OCI-M2 (cell line): ENCODE data around the gene HOXB3.

Experiments
- DNase-seq: peaks from one replicate; lab custom pipeline; 2025; ENCODE audit not compliant: unreplicated experiment; lab: John Stamatoyannopoulos, UW

HOXB3 gene

GRCh38 chr17:48600244-48601098, 10.4 kb upstream of the HOXB3 start:
- DNase-seq, result no peak

DNA sequence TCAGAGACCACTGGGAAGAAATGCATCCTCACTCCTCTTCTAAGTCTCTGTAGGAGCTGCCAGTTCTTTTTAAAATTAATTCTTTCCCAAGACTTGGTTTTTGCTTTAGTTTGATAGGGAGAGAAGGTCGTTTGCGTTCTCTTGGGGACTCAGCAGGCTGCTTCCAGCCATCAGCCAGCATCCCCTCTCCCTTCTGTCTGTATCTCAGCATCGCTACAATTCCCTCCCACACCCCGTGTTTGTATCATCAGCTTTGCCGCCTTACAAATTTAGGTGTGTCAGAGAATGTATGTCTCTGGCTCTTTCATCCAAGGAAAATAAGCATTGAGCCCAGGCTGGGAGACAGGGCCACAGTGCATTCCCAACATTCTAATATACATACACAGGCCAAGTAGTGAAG, 9.3 kb upstream of the HOXB3 start:
- DNase-seq, result no peak

- no peak for DNase-seq
Measured at GRCh38 chr17:48598736-48599135, 8.7 kb upstream of the HOXB3 start.

- no peak for DNase-seq
Measured at GRCh38 chr17:48597778-48598631, 8.0 kb upstream of the HOXB3 start.

GRCh38 chr17:48597528-48597777, 7.4 kb upstream of the HOXB3 start:
- DNase-seq, result no peak

GRCh38 chr17:48596735-48597527, 6.9 kb upstream of the HOXB3 start:
- DNase-seq, result no peak

- DNase-seq, result no peak
Measured at GRCh38 chr17:48596000-48596734, 6.1 kb upstream of the HOXB3 start.

GRCh38 chr17:48595278-48595999, 5.4 kb upstream of the HOXB3 start:
- no peak for DNase-seq

DNA sequence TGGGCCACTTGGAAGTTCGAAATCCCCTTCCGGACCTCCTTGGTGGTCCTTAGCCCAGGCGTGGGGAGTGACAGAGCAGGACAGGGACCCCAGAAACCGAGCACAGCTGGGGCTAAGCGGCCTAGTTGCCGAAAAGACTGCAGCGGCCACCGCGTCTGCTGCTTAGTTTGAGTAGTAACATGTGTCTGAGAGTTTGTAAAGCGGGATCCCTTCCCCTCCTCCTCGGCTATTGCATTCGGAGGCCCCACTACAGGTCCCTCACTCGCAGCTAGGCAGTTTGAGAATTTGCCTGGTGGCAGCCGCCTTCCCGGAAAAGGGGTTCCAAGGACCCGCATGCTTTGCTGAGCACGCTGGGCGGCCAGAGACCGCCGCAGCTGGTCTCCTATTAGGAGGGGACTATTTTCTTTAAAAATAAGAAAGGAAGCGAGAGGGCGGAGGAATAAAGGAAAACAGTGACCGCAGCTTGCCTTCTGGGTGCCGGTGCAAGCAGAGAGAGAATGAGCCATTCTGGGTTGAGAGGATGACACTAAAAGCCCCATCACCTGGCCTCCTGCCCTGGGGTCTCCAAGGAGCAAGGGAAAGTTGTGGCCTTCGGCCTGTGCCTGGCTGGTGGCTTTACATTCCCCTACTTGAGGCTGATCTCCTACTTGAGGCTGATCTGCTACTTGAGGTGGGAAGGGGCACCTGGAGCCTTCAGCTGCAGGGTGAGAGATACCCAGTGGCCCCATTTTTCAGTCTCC, 4.7 kb upstream of the HOXB3 start:
- no peak for DNase-seq

GRCh38 chr17:48593840-48594537, 3.9 kb upstream of the HOXB3 start:
- peak; percentile 47 for DNase-seq

GRCh38 chr17:48593126-48593829, 3.2 kb upstream of the HOXB3 start, which contains the start of gene HOXB5:
Gene HOXB5 (minus strand): TSS chr17:48593779. CDS start chr17:48593682, 97 bp downstream.
- DNase-seq, result no peak

DNA sequence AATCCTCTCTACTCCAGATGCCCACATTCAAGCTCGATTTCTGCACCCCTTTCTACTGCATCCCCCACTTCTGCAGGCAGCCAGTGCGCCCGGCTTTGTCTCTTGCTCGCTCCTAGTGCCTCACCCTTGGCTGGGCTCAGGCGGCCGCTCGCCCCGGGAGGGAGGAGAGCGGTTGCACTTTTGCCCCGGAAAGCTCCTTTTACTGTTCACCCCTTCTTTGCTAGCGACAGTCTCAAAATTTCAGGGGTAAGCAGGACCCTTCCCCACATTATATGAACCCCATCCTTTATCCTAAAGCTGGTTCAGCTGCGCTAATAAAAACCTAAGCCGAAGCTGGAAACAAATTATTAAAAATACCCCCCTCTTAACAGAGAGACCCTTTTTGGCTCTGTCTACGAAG, 2.5 kb upstream of the HOXB3 start:
- no peak for DNase-seq

DNA sequence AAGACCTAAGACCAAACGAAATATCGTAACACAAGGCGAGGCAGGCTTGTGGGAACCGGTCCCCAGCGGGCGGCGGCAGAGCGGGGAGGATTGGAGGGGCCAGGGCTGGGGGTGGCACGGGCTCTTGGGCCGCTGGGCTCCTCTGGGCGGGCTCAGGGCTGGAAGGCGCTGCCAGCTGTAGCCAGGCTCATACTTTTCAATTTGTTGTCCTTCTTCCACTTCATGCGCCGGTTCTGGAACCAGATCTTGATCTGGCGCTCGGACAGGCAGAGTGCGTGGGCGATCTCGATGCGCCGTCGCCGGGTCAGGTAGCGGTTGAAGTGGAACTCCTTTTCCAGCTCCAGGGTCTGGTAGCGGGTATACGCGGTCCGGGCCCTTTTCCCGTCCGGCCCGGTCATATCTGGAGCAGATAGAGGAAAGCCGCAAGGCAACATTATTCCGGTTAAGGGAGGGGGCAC, 2.0 kb upstream of the HOXB3 start:
- no peak for DNase-seq

- no peak for DNase-seq
Measured at GRCh38 chr17:48591255-48592056, 1.4 kb upstream of the HOXB3 start.

GRCh38 chr17:48590607-48591161, 643 bp upstream of the HOXB3 start:
- no peak for DNase-seq

- DNase-seq, result no peak
Measured at GRCh38 chr17:48589060-48589830, 796 bp downstream of the HOXB3 start.
